Inferior parietal cortex (tissue), 1 donor: Measurements from ENCODE around the gene PTPRG.
"Not testable (repeated sequence)": the region's sequence is repeated elsewhere in the genome, so short reads cannot be mapped to it uniquely, and the experiment has no call there.

ENCODE experiments used
- DNase-seq: peaks from one replicate; pipeline ENCODE4 v3.0.0-alpha.2; 2016; ENCODE audit errors: extremely low spot score

Gene PTPRG

DNA sequence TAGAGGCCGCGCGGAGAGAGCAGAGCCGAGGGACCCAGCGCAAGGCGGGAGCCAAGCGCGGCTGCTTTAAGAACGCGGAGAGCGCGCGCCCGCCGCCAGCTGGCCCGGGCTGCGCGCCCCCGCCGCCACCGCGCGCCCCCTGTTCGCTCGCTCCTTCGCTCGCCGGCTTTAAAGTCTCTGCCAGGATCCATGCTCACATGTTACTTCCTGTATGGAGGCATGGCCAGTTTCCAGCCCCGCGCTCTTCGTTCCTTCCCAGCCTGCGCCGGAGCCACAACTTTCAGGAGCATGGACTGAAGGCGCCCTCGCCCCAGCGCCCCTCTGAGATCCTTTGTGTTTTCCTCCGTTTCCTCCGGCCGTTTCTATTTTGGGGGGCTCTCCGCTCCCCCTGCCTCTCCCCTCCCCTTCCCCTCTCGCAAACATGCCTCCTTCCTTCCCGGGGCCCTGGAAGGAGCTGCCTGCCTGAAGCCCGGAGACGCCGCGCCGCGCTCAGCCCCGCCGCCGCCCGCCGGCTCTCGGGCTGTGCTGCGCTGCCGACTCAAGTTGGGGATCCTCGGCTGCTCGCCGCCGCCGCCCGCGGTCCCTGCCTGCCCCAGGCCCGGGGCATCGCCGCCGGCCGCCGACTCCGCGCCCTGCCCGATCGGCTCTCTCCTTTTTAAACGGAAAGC, at the start of gene PTPRG:
TSS of gene PTPRG (plus strand) at position 198 of the 668 bp plus-strand sequence. CDS start 717 bp downstream, outside the sequence.
- DNase-seq = peak; percentile 72

DNA sequence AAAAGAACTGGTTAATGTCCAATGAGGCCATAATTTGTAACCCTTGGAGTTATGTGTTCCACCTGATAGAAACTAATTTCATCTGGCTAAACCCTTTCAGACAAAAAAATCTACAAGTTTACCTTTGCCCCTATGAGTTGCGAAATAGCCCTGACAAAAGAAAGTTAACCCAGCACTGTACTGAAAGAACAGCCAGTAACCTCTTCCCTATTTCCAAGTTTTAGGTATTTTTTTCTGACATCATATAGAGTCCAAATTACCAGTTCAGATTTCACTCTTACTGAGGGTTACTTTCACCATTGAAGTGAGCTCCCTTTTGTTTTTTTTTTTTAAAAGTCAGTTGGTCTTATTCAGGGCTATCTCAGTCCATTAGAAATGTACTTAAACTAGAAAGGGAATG, 42.8 kb upstream of the PTPRG start:
- no peak for DNase-seq

DNA sequence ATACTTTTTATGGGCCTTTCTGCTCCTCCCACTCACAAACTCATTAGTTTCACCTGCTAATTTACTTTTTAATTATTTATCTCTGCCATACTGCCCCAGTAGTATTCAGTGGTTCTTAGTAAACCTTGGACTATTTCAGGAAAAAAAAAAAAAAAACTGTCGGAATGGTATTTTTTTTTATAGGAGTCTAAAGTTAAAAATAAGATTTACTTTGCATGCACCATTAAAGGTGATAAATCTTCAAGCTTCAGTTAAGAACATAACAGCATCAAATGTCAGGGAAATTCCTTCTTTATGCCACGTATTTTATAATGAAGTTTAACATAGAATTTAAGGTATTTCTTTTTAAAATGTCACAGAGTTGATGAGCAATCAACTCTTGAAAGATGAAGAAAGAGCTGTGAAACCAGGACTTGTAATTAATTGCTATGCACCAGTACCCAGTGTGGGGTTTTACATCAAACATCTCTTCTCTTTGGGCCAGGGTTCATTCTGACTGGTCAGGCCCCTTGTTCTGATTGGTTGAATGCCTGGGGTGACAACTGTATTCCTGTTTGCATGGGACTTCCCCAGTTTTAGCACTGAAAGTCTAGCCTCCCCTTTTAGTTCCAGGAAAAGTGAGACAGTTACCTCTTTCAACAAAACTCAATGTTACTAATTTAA, 40.3 kb upstream of the PTPRG start:
- no peak for DNase-seq

GRCh38 chr3:61522060-61522459, 39.3 kb upstream of the PTPRG start:
- DNase-seq = no peak

- no peak for DNase-seq
Measured at GRCh38 chr3:61522626-61523025, 38.7 kb upstream of the PTPRG start.

DNA sequence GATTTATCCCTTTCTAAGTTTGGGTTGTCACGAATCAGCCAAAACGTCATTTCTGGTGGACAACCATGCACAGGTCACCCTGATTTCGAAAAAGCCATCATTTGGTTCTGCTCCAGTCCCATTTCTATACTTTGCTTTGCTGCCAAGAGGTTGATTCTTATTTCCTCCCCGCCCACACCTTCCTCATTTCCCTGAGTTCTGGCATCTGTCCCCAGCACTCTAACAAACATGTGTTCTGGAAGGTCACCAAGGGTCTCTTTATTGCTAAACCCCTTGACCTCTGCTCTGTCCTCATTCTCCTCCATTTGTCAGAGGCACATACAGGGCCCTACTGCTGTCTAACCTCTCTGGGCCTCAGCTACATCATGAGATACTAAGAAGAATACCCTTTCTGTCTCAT, 36.4 kb upstream of the PTPRG start:
- DNase-seq = no peak

GRCh38 chr3:61526308-61526707, 35.1 kb upstream of the PTPRG start:
- DNase-seq = no peak

GRCh38 chr3:61527011-61527410, 34.4 kb upstream of the PTPRG start:
- DNase-seq = no peak

DNA sequence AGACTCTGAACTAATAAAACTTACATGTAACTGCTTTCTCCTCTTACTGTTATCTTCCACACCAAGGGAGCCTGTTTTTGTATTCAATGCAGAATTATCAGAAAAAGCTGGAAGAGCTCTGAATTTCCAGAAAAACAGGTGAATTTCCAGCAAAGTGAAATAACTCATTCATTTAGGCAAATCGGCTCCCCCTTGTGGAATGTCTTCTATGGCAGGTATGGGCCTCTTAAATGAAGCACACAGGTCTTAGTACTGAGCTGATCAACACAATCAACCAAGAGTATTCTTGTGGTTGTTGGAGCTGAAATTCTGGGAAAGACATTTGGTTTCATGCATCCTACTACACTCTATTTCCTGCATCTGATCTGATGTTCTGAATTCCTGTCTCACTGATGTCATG, 31.0 kb upstream of the PTPRG start:
- DNase-seq = peak; percentile 64

- no peak for DNase-seq
Measured at GRCh38 chr3:61531528-61531927, 29.8 kb upstream of the PTPRG start.

GRCh38 chr3:61532739-61533500, 28.5 kb upstream of the PTPRG start:
- DNase-seq = no peak

DNA sequence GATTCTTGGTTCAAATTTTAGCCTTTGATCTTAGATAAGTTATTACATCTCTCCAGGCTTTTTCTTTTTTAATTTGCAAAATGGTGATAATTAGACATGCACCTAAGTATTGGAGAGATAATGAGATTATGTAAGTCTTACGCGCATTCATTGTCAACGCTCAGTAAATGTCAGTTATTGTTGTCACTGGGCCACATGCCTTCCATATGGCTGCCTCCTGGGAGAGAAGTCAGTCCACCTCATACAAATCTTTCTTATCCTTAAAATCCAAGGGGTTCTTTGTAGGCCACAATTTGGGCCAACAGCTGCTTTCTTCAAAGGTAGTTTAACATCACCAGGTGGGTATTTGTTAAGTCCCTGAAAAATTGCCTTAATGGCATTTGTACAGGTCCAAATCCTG, 25.5 kb upstream of the PTPRG start:
- DNase-seq = no peak

DNA sequence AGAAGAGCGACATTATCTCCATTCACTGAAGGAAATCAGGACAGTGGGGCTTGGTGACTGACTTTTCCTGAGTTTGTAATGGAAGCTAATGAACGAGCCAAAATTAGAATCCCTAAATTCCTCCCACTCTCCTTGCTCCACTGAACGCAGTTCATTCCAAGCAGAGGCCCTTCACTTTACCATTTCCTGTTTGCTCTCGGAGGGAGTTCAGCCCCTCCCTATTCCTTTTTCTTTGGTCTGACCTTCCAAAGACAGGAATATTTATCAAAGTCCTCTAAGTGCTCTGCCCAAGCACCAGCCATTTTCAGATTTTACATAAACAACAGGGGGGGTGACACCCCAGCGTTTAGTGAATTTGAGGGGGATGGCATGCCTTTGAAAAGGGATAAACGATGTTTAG, 24.0 kb upstream of the PTPRG start:
- DNase-seq = no peak

- DNase-seq = no peak
Measured at GRCh38 chr3:61538486-61538885, 22.9 kb upstream of the PTPRG start.

DNA sequence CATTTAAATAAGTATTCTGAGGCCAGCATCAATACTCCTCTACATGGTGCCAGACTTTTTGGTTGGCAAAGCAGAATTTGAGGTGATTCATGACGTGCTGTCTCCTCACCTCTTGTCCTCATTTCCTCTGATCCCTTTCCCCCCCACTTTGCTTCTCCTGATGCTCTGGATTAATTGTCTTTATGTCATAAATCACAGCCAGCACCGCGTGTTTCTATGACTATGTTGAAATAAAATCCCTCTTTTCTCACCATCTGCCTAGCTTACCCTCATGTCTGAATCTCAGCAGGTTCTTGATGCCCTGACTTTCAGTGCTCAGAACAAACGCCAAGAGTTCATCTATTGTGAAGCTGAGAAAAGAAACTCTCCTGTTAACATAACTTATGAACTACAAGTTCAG, 19.7 kb upstream of the PTPRG start:
- DNase-seq = no peak

- no peak for DNase-seq
Measured at GRCh38 chr3:61545716-61546115, 15.7 kb upstream of the PTPRG start.

DNA sequence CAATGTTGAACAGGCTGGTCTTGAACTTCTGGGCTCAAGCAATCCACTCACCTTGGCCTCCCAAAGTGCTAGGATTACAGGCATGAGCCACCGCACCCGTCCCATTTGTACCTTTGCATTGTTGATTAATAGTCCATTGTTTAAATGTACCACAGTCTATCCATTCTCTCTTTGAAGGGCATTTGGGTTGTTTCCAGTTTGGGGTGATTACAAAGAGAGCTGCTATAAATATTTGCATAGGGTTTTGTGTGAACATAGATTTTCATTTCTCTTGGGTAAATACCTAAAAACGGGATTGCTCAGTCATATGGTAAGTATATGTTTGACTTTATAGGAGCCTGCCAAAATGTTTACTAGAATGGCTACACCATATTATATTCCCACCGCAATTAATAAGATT, 13.7 kb upstream of the PTPRG start:
- DNase-seq = no peak

GRCh38 chr3:61552704-61553103, 8.7 kb upstream of the PTPRG start:
- DNase-seq = not testable (repeated sequence)

DNA sequence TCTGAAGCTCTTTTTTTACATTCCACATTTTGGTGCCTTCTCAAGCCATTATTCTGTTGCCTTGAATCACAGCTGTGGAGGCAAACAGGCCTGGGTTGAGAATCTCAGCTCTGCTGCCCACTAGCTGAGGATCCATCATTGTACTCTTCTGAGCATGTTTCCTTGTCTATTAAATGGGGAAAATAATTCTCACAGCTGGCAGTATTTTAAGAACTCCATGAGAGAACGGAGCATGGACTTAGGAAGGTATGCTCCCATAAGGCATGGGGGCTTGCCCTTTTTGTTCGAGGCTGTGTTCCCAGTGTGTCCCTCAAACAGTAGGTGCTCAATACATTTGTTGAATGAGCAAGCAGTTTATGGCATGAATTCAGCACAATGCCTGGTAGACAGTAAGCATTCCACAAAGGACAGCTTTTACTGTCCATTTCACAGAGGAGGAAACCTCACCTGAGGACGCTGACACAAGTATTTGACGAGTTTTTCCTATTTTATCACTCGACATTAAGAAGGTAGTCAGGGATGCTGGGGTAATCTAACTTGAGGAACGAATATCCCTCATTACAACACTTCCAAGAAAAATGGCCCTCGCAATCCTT, 2.1 kb upstream of the PTPRG start:
- DNase-seq = no peak

GRCh38 chr3:61560517-61561373, 626 bp upstream of the PTPRG start:
- peak; percentile 39 for DNase-seq

- DNase-seq = peak; percentile 23
Measured at GRCh38 chr3:61562042-61562720, 810 bp downstream of the PTPRG start.
